CD4-positive, alpha-beta T cell treated with Interferon alpha-2 for 1 hour (primary cell): ENCODE results near the gene LRRC61.
A peak's percentile ranks its signal among the peaks of the same experiment; 100 is the strongest.

Experiments used
- DNase-seq, 2 donors: peaks; one replicate each; pipeline ENCODE4 v3.0.0-alpha.2; 2020 to 2022

LRRC61 gene

GRCh38 chr7:150372271-150373048 is 49.3 kb downstream of the LRRC61 start:
- no peak for DNase-seq

GRCh38 chr7:150373049-150373801 is 50.1 kb downstream of the LRRC61 start:
- no peak for DNase-seq

GRCh38 chr7:150374026-150374425 is 50.9 kb downstream of the LRRC61 start:
- no peak for DNase-seq

GRCh38 chr7:150374472-150374871 is 51.3 kb downstream of the LRRC61 start:
- no peak for DNase-seq

- DNase-seq = peak in 1 of 2 donors; percentile 36
These were observed 52.7 kb downstream of the LRRC61 start for GRCh38 chr7:150375662-150376521.

GRCh38 chr7:150376560-150376959 is 53.4 kb downstream of the LRRC61 start:
- no peak for DNase-seq

GRCh38 chr7:150377196-150377595 is 54.0 kb downstream of the LRRC61 start:
- DNase-seq = no peak

GRCh38 chr7:150377635-150378034 is 54.5 kb downstream of the LRRC61 start:
- DNase-seq = no peak

- DNase-seq = peak; percentile 57 to 69
These were observed 55.1 kb downstream of the LRRC61 start for GRCh38 chr7:150378115-150378852.

- DNase-seq = peak; percentile 91 to 94
These were observed 55.8 kb downstream of the LRRC61 start, which contains the start of gene ZNF775 for GRCh38 chr7:150378853-150379440. Gene ZNF775, plus strand, starts transcription at chr7:150379330. Its CDS starts 9,141 bp downstream, at chr7:150388471.

- peak in 1 of 2 donors; percentile 21 for DNase-seq
These were observed 56.6 kb downstream of the LRRC61 start for GRCh38 chr7:150379441-150380379.

- DNase-seq = no peak
These were observed 57.3 kb downstream of the LRRC61 start for GRCh38 chr7:150380463-150380862.

GRCh38 chr7:150381096-150381495 is 57.9 kb downstream of the LRRC61 start:
- no peak for DNase-seq

- DNase-seq = no peak
These were observed 58.6 kb downstream of the LRRC61 start for GRCh38 chr7:150381785-150382122.

GRCh38 chr7:150382123-150382843 is 59.1 kb downstream of the LRRC61 start:
- DNase-seq = no peak

- no peak for DNase-seq
These were observed 59.7 kb downstream of the LRRC61 start for GRCh38 chr7:150382844-150383225.

- DNase-seq = no peak
These were observed 60.7 kb downstream of the LRRC61 start for GRCh38 chr7:150383710-150384397.

GRCh38 chr7:150384406-150385301 is 61.5 kb downstream of the LRRC61 start:
- no peak for DNase-seq
